ENCODE results near the gene COMMD6. TPM values are rescaled to one million over a fixed set of nuclear protein-coding genes. Genes with fewer than 3 reads are reported as not detected.

The COMMD6 gene
- total RNA-seq, 1 donor from 2014 or later: 209 TPM

DNA sequence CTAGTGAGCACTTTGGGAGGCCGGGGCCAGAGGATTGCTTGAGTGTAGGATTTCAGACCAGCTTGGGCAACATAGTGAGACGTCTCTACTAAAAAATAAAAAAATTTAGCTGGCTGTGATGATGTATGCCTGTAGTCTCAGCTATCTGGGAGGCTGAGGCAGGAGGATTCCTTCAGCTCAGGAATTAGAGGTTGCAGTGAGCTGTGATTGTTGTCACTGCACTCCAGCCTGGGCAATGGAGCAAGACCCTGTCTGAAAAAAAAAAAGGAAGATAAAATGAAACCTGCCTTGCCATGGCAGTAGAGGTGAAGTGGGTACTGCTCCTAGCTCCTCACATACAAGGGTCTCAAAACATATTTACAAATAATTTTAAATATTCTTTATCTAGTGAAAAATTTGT is 19.3 kb upstream of the COMMD6 start:
- Histone ChIP-seq H3K4me2 (ENCODE audit: low read length) (no peak overlapping the region), H3K9me3 (ENCODE audit: insufficient read depth, low read depth, low read length) (no peaks in the 10 kb centered on the region), H3K4me1 (ENCODE audit: insufficient read depth, low read length) (no peaks in the 10 kb centered on the region), H2AFZ (ENCODE audit: low read depth, low read length) (no peak overlapping the region), H3K36me3 (ENCODE audit: insufficient read depth, low read length) (peaks cover 29% of the 10 kb centered on the region), H3K27ac (ENCODE audit: low read depth, low read length) (no peak overlapping the region), H3K27me3 (ENCODE audit: insufficient read depth, low read length) (no peaks in the 10 kb centered on the region), H3K9ac (ENCODE audit: low read length) (no peak overlapping the region), H3K4me3 (ENCODE audit: insufficient read depth, low read depth, low read length) (no peak overlapping the region), H3K79me2 (ENCODE audit: insufficient read depth, low read length) (peaks cover 59% of the 10 kb centered on the region), H4K20me1 (ENCODE audit: insufficient read depth, low read length) (peaks cover 22% of the 10 kb centered on the region)
- no peaks in the 10 kb centered on the region for H3K9me3 Mint-ChIP-seq (ENCODE audit: unreplicated experiment)
- no peaks in the 10 kb centered on the region for H3K27me3 Mint-ChIP-seq (ENCODE audit: low read depth, unreplicated experiment)
- DNase-seq (ENCODE audit: low read depth): no peak
- no peak overlapping the region for H3K27ac Mint-ChIP-seq (ENCODE audit: unreplicated experiment)
- no peak overlapping the region for H3K4me3 Mint-ChIP-seq (ENCODE audit: unreplicated experiment)
- TF ChIP-seq CTCF (IDR thresholded peaks at IDR 0.05; ENCODE audit: insufficient read depth, low read depth, low read length) (no peak), EZH2 (IDR thresholded peaks at IDR 0.05; ENCODE audit: insufficient read depth, low read length) (no peak)
- peaks cover 2% of the 10 kb centered on the region for H3K4me1 Mint-ChIP-seq (ENCODE audit: low read depth, unreplicated experiment)
- FAIRE-seq: no peak
- peaks cover 16% of the 10 kb centered on the region for H3K36me3 Mint-ChIP-seq (ENCODE audit: low read depth, unreplicated experiment)

DNA sequence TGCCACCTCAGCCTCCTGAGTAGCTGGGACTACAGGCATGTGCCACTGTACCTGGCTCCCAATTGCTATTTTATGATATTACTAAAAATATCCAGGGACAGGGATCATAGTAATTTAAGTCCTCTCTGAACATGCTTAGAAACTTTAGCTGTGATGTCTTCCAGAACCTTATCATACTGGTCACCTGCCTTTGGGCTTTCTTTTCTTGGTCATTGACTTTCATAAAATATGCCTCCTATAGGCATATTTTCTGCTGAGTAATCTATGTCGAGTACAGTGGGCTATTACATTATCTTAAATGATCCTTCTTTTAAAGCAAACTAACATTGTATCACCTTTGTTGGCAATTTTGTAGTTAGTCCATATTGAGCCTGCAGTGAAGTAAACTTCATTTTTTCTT is 18.2 kb upstream of the COMMD6 start:
- H3K36me3 ChIP-seq (ENCODE audit: insufficient read depth, low read length): peaks cover 24% of the 10 kb centered on the region
- no peak overlapping the region for H3K27ac ChIP-seq (ENCODE audit: low read depth, low read length)
- no peaks in the 10 kb centered on the region for H3K27me3 ChIP-seq (ENCODE audit: insufficient read depth, low read length)
- Mint-ChIP-seq H3K4me1 (ENCODE audit: low read depth, unreplicated experiment) (peaks cover 3% of the 10 kb centered on the region), H3K4me3 (ENCODE audit: unreplicated experiment) (no peak overlapping the region), H3K27me3 (ENCODE audit: low read depth, unreplicated experiment) (no peaks in the 10 kb centered on the region), H3K9me3 (ENCODE audit: unreplicated experiment) (no peaks in the 10 kb centered on the region), H3K27ac (ENCODE audit: unreplicated experiment) (no peak overlapping the region), H3K36me3 (ENCODE audit: low read depth, unreplicated experiment) (peaks cover 16% of the 10 kb centered on the region)
- FAIRE-seq: no peak
- H3K9me3 ChIP-seq (ENCODE audit: insufficient read depth, low read depth, low read length): no peaks in the 10 kb centered on the region
- H3K4me2 ChIP-seq (ENCODE audit: low read length): no peak overlapping the region
- no peak overlapping the region for H3K4me3 ChIP-seq (ENCODE audit: insufficient read depth, low read depth, low read length)
- peaks cover 25% of the 10 kb centered on the region for H4K20me1 ChIP-seq (ENCODE audit: insufficient read depth, low read length)
- no peak overlapping the region for H2AFZ ChIP-seq (ENCODE audit: low read depth, low read length)
- H3K9ac ChIP-seq (ENCODE audit: low read length): no peak overlapping the region
- no peaks in the 10 kb centered on the region for H3K4me1 ChIP-seq (ENCODE audit: insufficient read depth, low read length)
- TF ChIP-seq EZH2 (IDR thresholded peaks at IDR 0.05; ENCODE audit: insufficient read depth, low read length): no peak
- TF ChIP-seq CTCF (IDR thresholded peaks at IDR 0.05; ENCODE audit: insufficient read depth, low read depth, low read length): no peak
- peaks cover 69% of the 10 kb centered on the region for H3K79me2 ChIP-seq (ENCODE audit: insufficient read depth, low read length)
- DNase-seq (ENCODE audit: low read depth): no peak

DNA sequence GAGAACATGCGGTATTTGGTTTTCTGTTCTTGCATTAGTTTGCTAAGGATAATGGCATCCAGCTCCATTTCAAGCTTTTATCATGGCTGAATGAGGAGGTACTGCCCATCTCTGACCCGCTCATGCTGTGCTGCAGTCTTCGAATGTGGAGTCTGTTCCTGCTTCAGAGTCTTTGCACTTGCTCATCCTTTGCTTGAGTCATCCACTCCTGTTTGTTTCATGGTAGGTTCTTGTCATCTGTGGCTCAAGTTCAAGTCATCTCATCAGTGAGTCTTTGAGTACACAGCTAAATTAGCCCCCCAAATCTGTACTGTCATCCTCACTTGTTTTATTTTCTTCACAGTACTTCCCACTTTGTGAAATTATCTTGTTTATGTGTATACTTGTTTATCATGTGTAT is 17.3 kb upstream of the COMMD6 start:
- no peak overlapping the region for H3K27ac Mint-ChIP-seq (ENCODE audit: unreplicated experiment)

More for the DNA sequence above, 17.3 kb upstream of the COMMD6 start:
- Histone ChIP-seq H3K4me2 (ENCODE audit: low read length) (no peak overlapping the region), H3K9me3 (ENCODE audit: insufficient read depth, low read depth, low read length) (no peaks in the 10 kb centered on the region), H3K9ac (ENCODE audit: low read length) (no peak overlapping the region), H3K27ac (ENCODE audit: low read depth, low read length) (no peak overlapping the region), H3K36me3 (ENCODE audit: insufficient read depth, low read length) (peaks cover 22% of the 10 kb centered on the region), H3K27me3 (ENCODE audit: insufficient read depth, low read length) (no peaks in the 10 kb centered on the region), H3K79me2 (ENCODE audit: insufficient read depth, low read length) (peaks cover 77% of the 10 kb centered on the region), H3K4me3 (ENCODE audit: insufficient read depth, low read depth, low read length) (no peak overlapping the region), H4K20me1 (ENCODE audit: insufficient read depth, low read length) (peaks cover 29% of the 10 kb centered on the region), H2AFZ (ENCODE audit: low read depth, low read length) (no peak overlapping the region), H3K4me1 (ENCODE audit: insufficient read depth, low read length) (no peaks in the 10 kb centered on the region)
- H3K9me3 Mint-ChIP-seq (ENCODE audit: unreplicated experiment): no peaks in the 10 kb centered on the region
- FAIRE-seq: no peak
- no peak for TF ChIP-seq EZH2 (IDR thresholded peaks at IDR 0.05; ENCODE audit: insufficient read depth, low read length)
- TF ChIP-seq CTCF (IDR thresholded peaks at IDR 0.05; ENCODE audit: insufficient read depth, low read depth, low read length): no peak
- H3K4me3 Mint-ChIP-seq (ENCODE audit: unreplicated experiment): no peak overlapping the region
- DNase-seq (ENCODE audit: low read depth): no peak
- H3K4me1 Mint-ChIP-seq (ENCODE audit: low read depth, unreplicated experiment): peaks cover 6% of the 10 kb centered on the region
- H3K36me3 Mint-ChIP-seq (ENCODE audit: low read depth, unreplicated experiment): peaks cover 16% of the 10 kb centered on the region
- no peaks in the 10 kb centered on the region for H3K27me3 Mint-ChIP-seq (ENCODE audit: low read depth, unreplicated experiment)
